Body of pancreas (tissue), 4 donors: ENCODE data around the gene SMURF2. TPM values are rescaled to one million over a fixed set of nuclear protein-coding genes. Genes with fewer than 3 reads are reported as not detected.
"Not testable (repeated sequence)": the region's sequence is repeated elsewhere in the genome, so short reads cannot be mapped to it uniquely, and the experiment has no call there.

Source experiments
- ATAC-seq: fragments of 150-250 bp; one replicate; pipeline ENCODE4 v1.9.1; 2016
- DNase-seq, 4 donors: peaks; one replicate each; pipeline ENCODE4 v3.0.0-alpha.2; 2019
- H3K27ac ChIP-seq, 4 donors: fragments of 200-600 bp; sonication (generic); 1 replicate in 3 of 4; 2 replicates in 1 of 4; pipeline versions ENCODE4 v1.5.1 to v1.6.1; 2016 to 2019; ENCODE audit warnings: mild to moderate bottlenecking in 1 of 4, mixed read lengths in 1 of 4, moderate library complexity in 1 of 4
- H3K27me3 ChIP-seq, 2 donors: fragments of 200-600 bp; sonication (generic); one replicate each; pipeline ENCODE4 v1.6.0; 2016; ENCODE audit warnings: mild to moderate bottlenecking in 1 of 2
- H3K36me3 ChIP-seq, 2 donors: fragments of 200-600 bp; sonication (generic); replicated peaks in 1 of 2; 2 replicates each; pipeline ENCODE4 v1.5.1; 2016; ENCODE audit warnings: low read depth in 2 of 2; ENCODE audit not compliant: insufficient read depth in 1 of 2
- H3K4me1 ChIP-seq: fragments of 200-600 bp; sonication (generic); one replicate; pipeline ENCODE4 v1.6.0; 2016
- H3K4me3 ChIP-seq, 2 donors: fragments of 200-600 bp; sonication (generic); 1 replicate in 1 of 2; 2 replicates in 1 of 2; pipeline ENCODE4 v1.5.1; 2016 to 2019
- H3K9me3 ChIP-seq, 3 donors: fragments of 200-600 bp; sonication (generic); 1 replicate in 2 of 3; 2 replicates in 1 of 3; pipeline ENCODE4 v1.5.1; 2016
- CTCF ChIP-seq, 7 experiments: fragments of 450-650 bp in 4 of 7; fragments of 200-600 bp in 3 of 7; sonication (generic) in 3 of 7; IDR thresholded peaks; one replicate each; pipeline ENCODE4 v1.5.1; 2016 to 2019; ENCODE audit warnings: antibody characterized with exemption in 7 of 7
- POLR2A ChIP-seq, 3 donors: fragments of 450-650 bp; IDR thresholded peaks; one replicate each; pipeline ENCODE4 v1.6.1; 2016; ENCODE audit warnings: antibody characterized with exemption in 3 of 3, mild to moderate bottlenecking in 2 of 3
- WGBS, 2 donors: methylation state at CpG; one replicate each; pipeline ENCODE4 v1.1.5; 2017; 5-methylcytosine and 5-hydroxymethylcytosine counted together
- intact Hi-C: fragments of 100-400 bp; cut with DNase I; formaldehyde crosslinking; loops from one replicate; pipeline ENCODE4 v1.15.1; 2023
- total RNA-seq, 2 donors: library from RNA; depleted of rRNA; stranded (reverse); fragments of >200 nt; gene quantifications; one replicate each; pipeline ENCODE4 v1.1.0, GENCODE V29; 2016

Gene SMURF2
- total RNA-seq, 2 donors from 2014 or later = 10.6 to 15.5 TPM

- no peak for TF ChIP-seq POLR2A (IDR thresholded peaks at IDR 0.05)
- TF ChIP-seq CTCF (IDR thresholded peaks at IDR 0.05) = no peak
- no peaks in the 10 kb centered on the region for H3K27me3 ChIP-seq
- H3K4me1 ChIP-seq = no peaks in the 10 kb centered on the region
- H3K27ac ChIP-seq = no peak overlapping the region
- no peaks in the 10 kb centered on the region for H3K9me3 ChIP-seq
- ATAC-seq = no peak
- WGBS, 2 donors = 89 to 97% methylated on average over 3 of the region's 3 CpGs
- H3K36me3 ChIP-seq = peaks cover 0 to 22% of the 10 kb centered on the region in 2 donors
- no peak overlapping the region for H3K4me3 ChIP-seq
- no peak for DNase-seq
- intact Hi-C loops = no loop called here
These were observed 79.1 kb downstream of the SMURF2 start for GRCh38 chr17:64583038-64583437.

DNA sequence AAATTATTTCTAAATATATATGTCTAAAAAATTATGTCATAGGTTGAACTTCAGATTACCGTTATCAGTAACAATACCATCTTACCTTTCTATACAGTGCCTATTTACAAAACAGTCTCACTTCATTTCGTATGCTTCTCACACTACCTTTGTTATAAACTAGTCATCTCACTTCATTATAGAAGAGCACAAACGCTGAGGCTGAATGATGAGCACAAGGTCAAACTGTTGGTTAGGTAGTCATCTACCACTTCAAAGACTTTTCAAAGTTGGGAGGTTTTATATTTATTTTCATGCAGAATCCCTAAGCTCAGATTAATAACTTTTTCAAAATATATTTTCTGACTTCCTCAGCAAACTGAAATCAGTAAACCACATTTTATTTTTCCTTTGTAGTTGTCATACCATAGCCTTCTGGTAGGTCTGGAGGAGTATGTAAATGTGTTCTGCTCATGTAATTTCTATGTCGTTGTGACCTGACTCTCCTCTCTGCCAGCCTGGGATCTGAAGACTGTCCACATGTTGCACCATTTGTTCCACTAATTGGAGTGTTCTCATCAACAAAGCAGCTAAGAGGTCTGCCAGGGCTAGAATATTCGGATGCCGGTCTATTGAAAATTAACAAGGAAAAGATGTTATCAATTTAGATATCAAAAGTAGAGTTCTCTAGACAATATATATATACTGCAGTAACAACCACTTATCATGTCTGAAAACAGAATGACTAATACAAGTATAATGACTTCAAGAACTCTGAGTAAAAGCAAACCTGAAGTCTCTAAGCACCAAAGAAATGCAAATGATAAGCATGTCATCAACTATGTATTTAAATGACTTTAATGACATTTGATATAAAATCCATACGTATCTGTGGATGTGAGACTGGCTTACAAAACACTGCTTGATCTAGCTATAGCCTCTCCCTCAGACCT is 81.5 kb downstream of the SMURF2 start:
- intact Hi-C loops = no loop called here
- Histone ChIP-seq H3K4me3 (no peak overlapping the region), H3K4me1 (no peaks in the 10 kb centered on the region), H3K36me3 (peaks cover 0 to 25% of the 10 kb centered on the region in 2 donors), H3K9me3 (no peaks in the 10 kb centered on the region), H3K27me3 (no peaks in the 10 kb centered on the region), H3K27ac (no peak overlapping the region)
- no peak for DNase-seq
- 75 to 82% methylated on average over 7 of the region's 7 CpGs for WGBS, 2 donors
- TF ChIP-seq POLR2A (IDR thresholded peaks at IDR 0.05) (no peak), CTCF (IDR thresholded peaks at IDR 0.05) (no peak)
- ATAC-seq = no peak

DNA sequence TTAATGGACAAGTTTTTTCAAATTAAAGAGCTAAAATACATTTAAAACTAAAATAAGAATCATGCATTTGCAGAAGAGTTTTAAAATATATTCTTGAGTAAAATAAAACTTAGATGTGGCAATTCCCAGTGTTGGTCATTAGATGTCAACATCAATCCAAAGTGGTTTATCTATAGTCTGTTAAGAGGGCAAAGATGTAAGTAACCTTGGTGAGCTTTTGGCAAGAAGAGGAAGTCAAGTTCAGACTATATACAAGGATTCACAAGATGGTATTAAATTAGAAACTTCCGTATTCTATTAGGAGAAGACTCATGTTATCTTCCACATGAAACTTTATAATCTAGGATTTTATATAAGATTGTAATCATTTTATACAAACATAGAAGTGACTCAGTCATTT is 82.2 kb downstream of the SMURF2 start:
- Histone ChIP-seq H3K36me3 (peaks cover 0 to 25% of the 10 kb centered on the region in 2 donors), H3K4me3 (no peak overlapping the region), H3K27me3 (no peaks in the 10 kb centered on the region), H3K27ac (no peak overlapping the region), H3K4me1 (no peaks in the 10 kb centered on the region), H3K9me3 (no peaks in the 10 kb centered on the region)
- no peak for TF ChIP-seq CTCF (IDR thresholded peaks at IDR 0.05)
- TF ChIP-seq POLR2A (IDR thresholded peaks at IDR 0.05) = no peak
- intact Hi-C loops = no loop called here
- DNase-seq = no peak
- 84 to 89% methylated on average over 1 of the region's 1 CpG for WGBS, 2 donors
- no peak for ATAC-seq

DNA sequence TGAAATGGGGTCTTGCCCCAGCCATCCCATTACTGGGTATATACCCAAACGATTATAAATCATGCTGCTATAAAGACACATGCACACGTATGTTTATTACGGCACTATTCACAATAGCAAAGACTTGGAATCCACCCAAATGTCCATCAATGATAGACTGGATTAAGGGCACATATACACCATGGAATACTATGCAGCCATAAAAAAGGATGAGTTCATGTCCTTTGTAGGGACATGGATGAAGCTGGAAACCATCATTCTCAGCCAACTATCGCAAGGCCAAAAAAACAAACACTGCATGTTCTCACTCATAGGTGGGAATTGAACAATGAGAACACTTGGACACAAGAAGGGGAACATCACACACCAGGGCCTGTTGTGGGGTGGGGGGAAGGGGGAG is 85.1 kb downstream of the SMURF2 start:
- not testable (repeated sequence) for H3K9me3 ChIP-seq
- WGBS, 2 donors = 96 to 100% methylated on average over 4 of the region's 4 CpGs

DNA sequence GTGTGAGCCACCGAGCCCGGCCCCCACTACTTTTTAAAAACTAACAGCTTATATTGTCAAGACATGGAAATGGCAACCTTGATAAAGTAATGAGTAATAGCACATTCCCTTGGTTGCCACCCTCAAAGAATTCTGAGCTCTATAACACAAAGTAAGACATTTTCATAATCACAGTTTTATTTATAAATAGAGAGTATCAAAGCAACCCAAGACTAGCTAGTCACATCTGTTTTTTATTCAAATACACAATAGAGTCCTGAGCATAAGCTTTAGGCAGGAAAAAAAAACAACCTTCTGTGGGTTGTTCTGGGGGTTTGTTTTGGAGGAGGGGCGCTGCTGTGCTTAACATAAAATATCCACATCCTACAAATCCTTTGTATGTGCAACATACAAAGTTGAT is 86.7 kb downstream of the SMURF2 start:
- 96 to 97% methylated on average over 3 of the region's 3 CpGs for WGBS, 2 donors
- H3K4me3 ChIP-seq = no peak overlapping the region
- H3K4me1 ChIP-seq = no peaks in the 10 kb centered on the region
- H3K9me3 ChIP-seq = no peaks in the 10 kb centered on the region
- TF ChIP-seq POLR2A (IDR thresholded peaks at IDR 0.05) (no peak), CTCF (IDR thresholded peaks at IDR 0.05) (no peak)
- intact Hi-C loops = no loop called here
- H3K27ac ChIP-seq = no peak overlapping the region
- H3K27me3 ChIP-seq = no peaks in the 10 kb centered on the region
- ATAC-seq = no peak
- DNase-seq = no peak
- H3K36me3 ChIP-seq = peaks cover 0 to 23% of the 10 kb centered on the region in 2 donors

More for the DNA sequence above, 85.1 kb downstream of the SMURF2 start:
- DNase-seq, ATAC-seq, intact Hi-C loops, H3K4me1 ChIP-seq, H3K4me3 ChIP-seq, H3K27me3 ChIP-seq, H3K27ac ChIP-seq: not testable (repeated sequence)
- peaks cover 0 to 17% of the 10 kb centered on the region in 2 donors for H3K36me3 ChIP-seq
